GM21526 (cell line): ENCODE measurements around the gene NDFIP1.
"Not testable (repeated sequence)": the region's sequence is repeated elsewhere in the genome, so short reads cannot be mapped to it uniquely, and the experiment has no call there.

Experiments used
- ATAC-seq: cut with Tn5 transposase; IDR thresholded peaks from one replicate; pipeline ENCODE4 v1.9.1; 2021; ENCODE audit warnings: moderate library complexity; ENCODE audit not compliant: unreplicated experiment, low FRiP score

Gene NDFIP1, protein sequence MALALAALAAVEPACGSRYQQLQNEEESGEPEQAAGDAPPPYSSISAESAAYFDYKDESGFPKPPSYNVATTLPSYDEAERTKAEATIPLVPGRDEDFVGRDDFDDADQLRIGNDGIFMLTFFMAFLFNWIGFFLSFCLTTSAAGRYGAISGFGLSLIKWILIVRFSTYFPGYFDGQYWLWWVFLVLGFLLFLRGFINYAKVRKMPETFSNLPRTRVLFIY

DNA sequence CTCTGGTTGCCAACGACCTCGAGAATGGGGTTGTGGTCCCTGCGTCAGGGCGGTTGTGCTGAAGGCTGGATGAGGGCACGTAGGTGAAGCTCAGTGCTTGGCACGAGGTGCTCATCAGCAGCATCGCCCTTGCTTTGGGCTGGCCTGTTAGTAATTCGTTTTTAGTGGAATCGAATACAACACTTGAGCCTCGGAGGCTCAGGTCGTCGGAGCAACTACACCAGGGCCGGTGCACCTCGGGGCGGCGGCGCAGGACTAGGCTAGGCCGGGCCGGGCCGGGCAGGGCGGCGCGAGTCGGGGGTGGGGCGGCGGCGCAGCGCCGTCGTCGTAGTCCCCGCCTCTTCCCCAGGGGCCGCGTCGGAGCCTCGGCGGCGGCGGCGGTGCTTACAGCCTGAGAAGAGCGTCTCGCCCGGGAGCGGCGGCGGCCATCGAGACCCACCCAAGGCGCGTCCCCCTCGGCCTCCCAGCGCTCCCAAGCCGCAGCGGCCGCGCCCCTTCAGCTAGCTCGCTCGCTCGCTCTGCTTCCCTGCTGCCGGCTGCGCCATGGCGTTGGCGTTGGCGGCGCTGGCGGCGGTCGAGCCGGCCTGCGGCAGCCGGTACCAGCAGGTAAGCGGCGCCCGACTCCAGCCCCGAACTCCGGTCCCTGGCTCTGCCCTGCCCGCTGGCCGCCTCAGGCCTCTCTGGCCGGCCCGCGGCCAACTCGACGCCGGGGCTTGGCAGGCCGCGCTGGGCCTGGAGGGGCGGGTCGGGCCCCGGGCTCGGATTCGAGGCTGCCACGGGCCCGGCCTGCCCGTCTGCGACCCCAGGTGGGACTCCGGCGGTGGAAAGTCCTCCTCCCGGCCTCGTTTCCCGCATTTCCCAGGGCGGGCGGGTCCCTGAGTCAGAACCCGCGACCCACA, at the start of gene NDFIP1:
TSS of gene NDFIP1 (plus strand) at position 348 of the 899 bp plus-strand sequence. CDS start at position 544, 196 bp downstream.
- peak; percentile 97 for ATAC-seq

DNA sequence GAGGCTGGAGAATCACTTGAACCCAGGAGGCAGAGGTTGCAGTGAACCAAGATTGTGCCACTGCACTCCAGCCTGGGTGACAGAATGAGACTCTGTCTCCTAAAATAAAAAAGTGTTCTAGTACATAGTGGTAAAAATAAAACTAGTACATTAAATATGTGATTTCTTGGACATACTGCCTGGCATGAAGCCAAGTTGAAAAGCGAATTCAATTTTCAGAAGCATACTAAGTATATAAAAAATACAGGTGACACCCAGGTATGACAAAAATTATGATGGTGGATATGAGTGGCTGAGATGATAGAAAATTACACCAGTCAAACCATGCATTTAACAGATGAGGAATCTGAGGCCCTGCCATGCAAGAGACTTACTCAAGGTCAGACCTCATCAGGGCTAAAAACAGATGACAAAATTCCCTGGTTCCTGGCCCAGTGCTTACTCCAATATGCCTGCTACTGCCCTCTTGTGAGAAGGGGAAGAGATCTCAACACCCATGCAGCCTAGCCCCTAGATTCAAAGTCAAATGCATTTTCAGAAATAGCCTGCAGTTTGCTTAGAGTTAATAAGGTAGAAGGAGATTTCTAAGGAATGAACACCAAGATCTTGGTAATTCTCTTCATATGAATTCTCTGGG, 49.2 kb upstream of the NDFIP1 start:
- ATAC-seq = no peak

DNA sequence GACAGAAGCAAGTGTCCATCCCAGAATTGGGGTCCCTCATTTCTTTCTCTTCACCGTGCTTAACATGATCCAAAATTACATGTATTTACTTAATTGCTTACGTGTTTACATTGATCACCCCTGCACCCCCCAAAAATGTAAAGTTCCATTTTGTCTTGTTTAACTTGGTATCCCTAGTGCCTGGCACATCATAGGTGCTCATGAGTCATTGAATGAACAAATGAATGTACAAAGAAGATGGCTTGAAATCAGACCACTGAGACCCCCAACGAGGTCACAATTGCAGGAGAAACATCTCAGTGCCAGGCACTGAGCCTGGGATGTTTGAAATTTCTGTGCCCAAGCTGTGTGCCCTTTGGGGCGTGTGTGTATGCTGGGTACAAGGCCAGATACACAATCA, 45.2 kb upstream of the NDFIP1 start:
- ATAC-seq = no peak

DNA sequence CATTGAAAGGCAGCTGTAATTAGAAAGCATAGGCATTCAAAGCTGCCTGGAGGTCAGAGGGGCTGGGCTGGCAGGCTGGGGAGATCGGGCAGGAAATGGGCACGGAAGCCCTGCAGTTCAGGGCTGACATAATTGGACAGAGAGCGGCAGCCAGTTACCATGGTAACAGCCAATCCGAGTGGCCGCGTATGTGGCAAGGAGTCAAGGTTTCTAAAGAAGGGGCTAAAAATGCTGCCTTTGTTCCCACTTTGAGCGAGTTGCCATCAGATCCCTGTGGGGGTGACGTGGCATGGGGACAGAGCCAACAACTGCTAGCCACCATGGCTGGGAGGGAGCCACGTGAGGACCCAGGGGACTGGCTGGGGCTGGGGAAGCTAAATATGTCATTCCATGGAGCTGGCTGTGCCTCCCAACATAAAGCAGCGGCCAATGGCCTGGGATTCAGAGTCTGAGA, 44.7 kb upstream of the NDFIP1 start:
- ATAC-seq = no peak

DNA sequence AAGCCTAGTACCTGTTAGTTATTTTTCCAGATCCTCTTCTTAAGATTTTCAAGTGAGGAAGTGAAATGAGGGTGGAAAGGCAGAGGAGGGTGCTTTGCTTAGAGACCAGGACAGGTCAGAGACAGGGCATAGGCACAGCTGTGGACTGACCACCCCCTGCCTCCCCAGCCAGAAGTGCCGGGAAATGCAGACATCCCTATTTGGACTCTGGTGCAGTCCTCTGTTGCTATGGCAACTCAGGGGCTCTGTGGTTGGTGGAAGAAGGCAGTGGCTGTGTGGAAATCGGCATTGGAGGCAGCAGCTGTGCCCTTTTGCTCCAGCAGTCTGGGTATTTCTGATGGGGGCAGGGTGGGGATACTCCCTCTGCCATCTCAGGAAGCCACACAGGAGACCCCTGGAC, 43.3 kb upstream of the NDFIP1 start:
- ATAC-seq = no peak

DNA sequence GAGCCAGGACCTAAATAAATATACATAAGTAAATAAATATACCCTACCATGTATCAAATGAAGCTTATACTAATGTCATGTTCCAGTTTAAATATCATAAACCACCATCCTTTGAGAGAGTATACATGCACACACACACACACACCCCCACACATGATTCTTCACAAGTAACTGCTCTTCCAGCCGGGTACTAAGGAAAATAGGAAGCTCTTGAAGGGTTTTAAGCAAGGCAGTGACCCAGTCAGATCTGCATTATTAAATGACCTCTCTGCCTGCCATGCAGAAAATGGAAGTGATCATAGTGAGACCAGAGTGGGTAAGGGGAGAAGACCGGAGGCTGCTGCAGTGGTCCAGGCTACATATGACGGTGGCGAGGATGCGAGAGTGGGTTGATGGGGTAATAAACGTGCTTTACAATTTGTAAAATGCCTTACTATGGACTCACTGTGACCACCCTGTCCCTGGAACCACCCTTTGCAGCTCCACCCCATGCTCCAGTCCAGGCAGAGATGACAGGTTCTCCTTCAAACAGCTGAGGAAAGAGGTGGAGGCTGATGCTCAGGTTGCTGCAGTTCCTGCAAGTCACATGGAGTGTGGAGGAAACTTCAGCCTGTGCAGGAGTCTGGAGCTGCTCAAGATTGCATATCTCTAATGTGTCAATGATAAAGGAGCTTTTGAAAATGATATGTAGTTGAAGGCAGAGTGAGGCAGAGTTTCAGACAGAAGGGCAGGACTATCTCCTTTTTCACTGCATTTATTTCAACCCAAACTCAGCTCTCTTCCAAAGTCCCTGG, 38.8 kb upstream of the NDFIP1 start:
- no peak for ATAC-seq

DNA sequence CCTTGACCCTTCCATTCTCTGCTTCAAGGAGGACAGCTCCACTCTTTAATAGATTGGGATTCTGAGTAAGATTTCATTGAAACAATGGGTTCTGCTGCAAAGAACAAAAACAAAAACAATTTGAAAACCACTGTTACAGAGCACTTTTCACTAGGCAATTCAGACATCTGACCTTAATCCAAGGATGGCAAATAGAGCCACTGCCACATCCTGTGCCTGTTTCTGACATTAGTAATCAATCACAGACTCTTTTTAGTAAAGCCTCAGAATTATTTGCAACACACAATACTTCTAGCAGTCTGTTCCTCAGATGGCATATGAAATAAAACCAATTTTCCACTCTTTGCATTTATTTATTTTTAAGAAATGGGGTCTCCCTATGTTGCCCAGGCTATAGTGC, 37.8 kb upstream of the NDFIP1 start:
- no peak for ATAC-seq

DNA sequence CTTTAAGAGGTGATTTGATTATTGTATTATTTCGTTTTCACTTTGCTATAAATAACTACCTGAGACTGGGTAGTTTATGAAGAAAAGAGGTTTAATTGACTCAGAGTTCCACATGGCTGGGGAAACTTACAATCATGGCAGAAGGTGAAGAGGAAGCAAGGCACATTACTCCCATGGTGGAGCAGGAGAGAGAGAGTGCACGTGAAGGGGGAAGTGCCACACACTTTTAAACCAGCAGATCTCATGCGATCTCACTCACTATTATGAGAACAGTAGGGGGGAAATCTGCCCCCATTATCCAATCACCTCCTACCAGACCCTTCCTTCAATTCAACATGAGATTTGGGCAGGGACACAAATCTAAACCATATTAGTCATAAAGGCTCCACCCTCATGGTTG, 36.1 kb upstream of the NDFIP1 start:
- no peak for ATAC-seq

DNA sequence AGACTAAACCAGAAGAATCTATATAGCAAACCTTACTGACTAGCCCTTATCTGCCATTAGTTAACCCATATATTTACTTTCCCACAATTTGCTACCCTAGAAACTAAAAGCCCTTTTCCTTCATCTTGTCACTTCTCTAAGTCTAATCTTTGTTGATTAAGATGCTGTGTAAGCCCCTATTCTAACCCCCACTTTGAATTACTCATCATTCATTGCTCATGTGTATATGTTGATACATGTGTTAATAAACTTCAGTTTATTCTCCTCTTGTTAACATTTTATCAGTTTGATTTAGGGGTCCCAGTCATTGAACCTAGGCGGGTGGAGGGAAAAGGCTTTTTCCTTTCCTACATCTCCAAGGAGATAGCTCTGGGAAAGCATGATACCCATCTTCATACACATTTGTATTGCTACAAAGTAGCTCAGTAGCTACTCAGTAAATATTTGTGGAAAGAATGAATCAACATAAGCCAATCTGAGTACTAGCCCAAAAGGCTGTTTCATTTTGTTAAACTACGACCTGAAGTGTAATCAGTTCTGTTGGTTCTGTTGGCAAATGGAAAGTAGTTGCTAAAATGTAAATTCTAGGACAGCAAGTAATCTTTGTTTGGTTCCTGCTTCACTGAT, 35.1 kb upstream of the NDFIP1 start:
- ATAC-seq = no peak

DNA sequence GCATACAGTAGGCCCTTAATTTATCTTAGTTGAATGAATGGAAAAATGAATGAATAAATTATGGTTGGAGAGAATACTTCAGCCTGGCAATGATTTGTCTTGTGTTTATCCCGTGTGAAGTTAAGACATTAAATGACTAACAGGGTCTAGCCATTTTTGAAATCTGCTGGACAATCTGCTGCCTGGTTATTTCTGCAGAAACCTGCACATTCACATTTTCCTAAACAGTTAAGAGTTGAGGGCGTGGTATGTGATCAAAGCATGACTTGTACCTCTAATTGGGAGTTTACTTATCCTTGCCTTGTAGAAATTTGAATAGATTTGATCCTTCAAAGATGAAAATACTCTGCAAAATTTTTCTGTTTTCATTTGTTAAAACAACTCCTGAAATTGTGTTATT, 34.6 kb upstream of the NDFIP1 start:
- no peak for ATAC-seq

DNA sequence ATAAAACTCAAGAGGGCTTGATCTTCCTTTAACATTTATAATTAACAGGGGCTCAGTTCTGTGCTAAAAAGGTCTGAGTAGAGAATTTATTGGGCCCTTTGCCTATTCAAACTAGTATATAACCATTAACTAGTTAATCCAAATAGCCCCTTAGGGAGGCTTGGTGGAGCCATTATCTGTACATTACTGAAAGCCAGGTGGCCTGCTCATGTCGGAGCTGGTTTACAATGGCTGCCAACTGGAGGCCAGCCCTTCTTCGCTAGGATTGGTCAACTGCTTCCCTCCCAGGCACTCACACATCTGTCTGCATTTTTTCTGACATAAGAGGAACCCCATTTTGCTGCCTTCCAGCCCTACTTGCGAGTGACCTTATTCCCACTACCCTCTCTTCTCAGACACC, 30.4 kb upstream of the NDFIP1 start:
- ATAC-seq = no peak

DNA sequence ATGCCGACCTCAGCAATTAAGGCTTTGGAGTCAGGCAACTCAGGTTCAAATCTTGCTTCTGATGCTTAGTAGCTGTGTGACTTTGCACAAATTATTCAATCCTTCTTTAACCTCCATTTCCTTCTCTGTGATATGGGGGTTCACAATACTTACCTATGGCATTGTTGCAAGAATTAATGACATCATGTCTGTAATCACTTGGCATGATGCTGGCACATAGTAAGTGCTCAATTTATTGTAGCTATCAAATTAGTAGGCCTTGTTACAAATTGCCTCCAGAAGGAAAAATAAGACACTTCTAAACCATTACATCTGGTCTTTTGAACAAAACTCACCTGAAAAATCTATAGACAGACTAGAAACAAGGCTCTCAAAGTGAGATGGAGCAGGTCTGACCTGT, 29.9 kb upstream of the NDFIP1 start:
- ATAC-seq = no peak

DNA sequence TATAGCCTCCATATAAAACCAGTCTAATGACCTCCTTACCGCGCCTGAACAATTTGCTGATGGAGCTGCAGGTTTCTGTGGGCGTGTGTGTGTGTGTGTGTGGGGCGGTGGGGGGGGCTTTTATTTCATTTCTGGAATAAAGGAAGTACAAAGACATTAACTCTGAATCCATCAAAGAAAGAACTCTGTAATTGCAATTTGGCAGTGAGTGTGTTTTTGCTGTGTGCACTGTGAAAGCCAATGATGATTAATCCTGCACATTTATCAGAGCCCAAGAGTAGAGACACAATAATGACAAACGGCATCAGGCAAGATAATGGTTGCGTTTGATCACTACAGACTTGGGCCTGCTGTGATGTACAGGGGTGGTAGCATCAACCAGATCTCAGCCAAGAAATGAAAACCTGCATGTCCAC, 29.3 kb upstream of the NDFIP1 start:
- no peak for ATAC-seq

DNA sequence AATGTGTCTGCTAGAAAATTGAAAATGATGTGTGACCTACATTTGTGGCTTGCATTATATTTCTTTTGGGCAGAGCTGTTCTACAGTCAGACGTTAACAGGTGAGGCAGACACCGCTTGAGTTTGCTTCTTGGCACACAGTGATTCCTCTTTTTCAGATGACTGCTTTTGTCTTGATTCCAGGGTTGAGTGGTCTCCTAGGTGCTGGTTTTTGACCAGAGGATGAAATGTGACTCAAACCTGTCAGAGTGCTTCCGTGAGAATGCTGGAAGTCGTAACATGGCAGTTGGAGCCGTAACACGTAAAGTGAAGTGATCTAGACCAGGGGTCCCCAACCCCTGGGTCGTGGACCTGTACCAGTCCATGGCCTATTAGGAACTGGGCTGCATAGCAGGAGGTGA, 28.3 kb upstream of the NDFIP1 start:
- ATAC-seq = no peak

DNA sequence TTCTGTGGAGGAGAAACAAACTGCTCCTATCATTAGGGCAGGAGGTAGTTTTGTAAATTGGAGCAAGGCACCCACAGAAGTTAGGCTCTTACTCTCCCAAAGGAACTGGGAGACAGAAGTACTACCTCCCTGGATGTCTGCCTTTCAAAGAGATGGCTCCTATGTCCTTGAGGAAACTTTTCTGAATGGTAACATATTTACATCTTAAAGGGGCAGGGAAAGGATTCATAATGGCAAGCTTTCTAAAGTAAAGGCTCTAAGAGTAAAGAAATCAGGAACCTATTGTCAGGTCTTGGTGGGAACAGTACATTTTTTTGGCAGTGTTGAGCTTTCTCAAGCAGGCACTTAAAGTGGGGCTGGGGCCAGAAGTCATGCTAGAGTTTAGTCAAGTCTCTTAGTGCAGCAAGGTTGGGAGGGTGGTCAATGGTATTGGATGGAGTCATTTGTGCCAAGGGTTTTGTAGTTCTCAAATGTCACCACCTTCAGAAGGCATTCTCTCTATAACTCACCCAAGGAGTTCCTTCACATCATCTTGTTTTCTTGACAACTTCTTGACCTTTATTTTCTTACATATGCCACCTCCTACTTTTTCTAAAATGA, 26.3 kb upstream of the NDFIP1 start:
- no peak for ATAC-seq

DNA sequence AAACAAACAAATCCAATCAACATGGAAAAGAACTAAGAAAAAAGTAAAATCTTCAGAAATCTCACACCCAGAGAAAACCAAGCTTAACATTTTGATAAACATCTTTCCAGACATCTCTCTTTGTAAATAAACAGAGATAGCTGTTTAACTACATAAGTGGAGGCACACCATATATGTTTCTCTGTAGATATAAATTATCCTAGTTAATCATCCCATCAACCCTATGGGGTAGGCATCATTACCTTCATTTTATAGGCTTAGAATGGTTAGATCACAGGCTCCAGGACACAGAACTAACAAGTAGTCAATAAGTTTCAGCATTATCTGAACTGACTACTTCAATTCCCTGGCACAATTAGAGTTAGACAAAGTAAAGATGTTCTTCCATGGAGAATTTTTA, 22.4 kb upstream of the NDFIP1 start:
- ATAC-seq = no peak

DNA sequence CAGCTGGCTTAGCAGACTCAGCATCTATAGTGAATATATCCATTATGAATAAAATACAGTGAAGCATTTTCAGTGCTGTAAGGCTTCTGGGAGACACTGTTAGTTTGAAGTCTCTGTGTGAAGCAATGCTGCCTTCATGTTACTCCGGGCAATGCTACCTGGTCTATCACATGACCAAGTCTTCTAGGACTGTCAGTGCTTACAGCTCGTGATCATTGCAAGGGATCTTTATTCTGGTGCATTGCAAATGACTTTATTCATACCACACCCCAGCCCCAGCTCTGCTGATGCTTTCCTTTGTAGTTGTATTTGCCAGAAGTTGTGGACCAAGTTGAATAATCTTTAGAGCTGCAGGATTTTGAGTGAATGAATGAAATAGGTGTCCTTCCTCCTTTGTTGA, 21.9 kb upstream of the NDFIP1 start:
- no peak for ATAC-seq

DNA sequence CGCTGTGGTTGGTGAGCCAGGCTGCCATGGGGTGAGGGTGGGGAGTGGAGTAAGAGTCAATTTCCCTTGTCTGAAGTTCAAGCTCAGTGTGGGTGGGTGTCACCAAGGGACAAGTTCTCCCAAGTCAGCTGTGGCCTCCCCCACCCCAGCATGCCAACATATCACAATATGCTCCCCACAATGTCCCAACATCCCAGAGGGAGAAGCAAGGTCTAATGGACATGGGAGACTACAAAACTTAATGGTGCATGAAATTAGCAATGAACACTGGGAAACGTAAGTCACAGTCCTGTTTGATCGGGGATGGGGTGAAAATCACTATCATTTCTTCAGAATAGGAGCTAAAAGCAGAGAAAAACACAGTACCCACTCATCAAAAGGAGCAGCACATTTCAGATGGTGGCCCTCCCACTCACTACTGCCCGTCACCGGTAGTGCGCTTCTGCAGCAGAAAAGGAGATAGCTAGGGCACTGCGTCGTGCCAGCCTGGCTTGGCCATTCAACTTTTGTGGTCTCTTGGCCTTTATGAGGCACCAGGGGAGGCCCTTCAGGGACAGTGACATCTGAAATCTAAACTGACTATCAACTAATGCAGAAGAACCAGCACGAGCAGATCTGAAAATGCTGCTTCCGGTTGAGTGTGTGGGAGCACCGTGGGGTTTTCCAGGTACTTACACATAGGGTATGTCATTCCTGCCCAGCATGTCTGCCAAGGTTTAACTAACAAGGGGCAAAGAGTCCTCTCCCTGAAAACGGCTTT, 20.5 kb upstream of the NDFIP1 start:
- no peak for ATAC-seq

DNA sequence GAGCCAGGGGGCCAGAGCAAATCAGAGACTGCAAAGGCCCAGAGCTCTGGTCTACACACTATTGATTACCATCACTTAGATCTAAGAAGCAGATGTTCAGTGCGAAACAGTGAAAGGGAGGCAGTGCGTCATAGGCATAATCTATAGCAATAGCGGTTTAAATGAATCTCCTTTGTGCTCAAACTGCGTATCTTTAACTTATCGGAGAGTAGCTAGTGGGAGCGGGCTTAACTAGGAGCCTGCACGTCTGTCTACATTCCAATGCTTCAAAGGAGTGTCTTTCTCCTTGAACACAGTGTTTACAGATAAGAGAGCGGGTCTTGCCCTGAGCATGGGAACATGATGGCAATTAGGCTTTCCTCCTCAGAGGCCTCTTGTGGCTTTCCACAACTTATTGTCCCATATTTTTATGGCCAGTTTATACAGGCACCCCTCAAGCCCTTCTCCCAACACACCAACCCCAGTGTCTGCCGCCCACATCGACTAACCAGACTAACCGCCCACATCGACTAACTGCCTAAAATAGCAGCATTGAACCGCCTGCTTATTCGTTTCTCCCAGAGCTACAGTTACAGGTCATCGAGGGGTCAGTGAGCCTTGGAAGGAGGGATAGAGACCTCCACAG, 19.6 kb upstream of the NDFIP1 start:
- not testable (repeated sequence) for ATAC-seq
